A549 treated with ZK216348 at 1 μM for 4 hours (cell line): ENCODE results near the gene GNLY. TPM values are rescaled to one million over a fixed set of nuclear protein-coding genes. Genes with fewer than 3 reads are reported as not detected.

Experiments used
- total RNA-seq: library from RNA; stranded (reverse); fragments of 200-300 nt; extraction: Qiagen RNA extraction; gene quantifications from 5 replicates; pipeline ENCODE4 v1.2.3, GENCODE V29; 2022; ENCODE audit warnings: low read depth

GNLY gene
- 0.38 TPM in 1 of 5 replicates, not detected in the others for total RNA-seq

GRCh38 chr2:85694052-85695025 lies at the start of gene GNLY:
Gene GNLY (plus strand): TSS chr2:85694358. CDS start chr2:85694419, 61 bp downstream.

GRCh38 chr2:85668009-85668856 lies 25.9 kb upstream of the GNLY start, which contains the start of gene SFTPB:
Gene SFTPB (minus strand): TSS chr2:85668199. CDS start chr2:85668183, 16 bp downstream.

Other genes starting within 250 kb of the GNLY start
- 515 to 543 TPM (median 532 TPM) in 5 replicates for gene MAT2A, start 155.2 kb upstream of the GNLY start, total RNA-seq
- 32.9 to 50.9 TPM (median 42.8 TPM) in 5 replicates for gene GGCX, start 132.9 kb upstream of the GNLY start, total RNA-seq
- gene VAMP8, start 116.8 kb upstream of the GNLY start, total RNA-seq, result 14.1 to 23.2 TPM (median 16.8 TPM) in 5 replicates
- 0.31 TPM in 1 of 5 replicates, not detected in the others for gene VAMP5, start 109.9 kb upstream of the GNLY start, total RNA-seq
- gene RNF181, start 98.6 kb upstream of the GNLY start, total RNA-seq, result 173 to 202 TPM (median 185 TPM) in 5 replicates
- gene TMEM150A, start 91.7 kb upstream of the GNLY start, total RNA-seq, result 10.0 to 16.7 TPM (median 15.3 TPM) in 5 replicates
- gene C2orf68, start 82.3 kb upstream of the GNLY start, total RNA-seq, result 22.0 to 33.1 TPM (median 29.1 TPM) in 5 replicates
- gene USP39, start 78.2 kb upstream of the GNLY start, total RNA-seq, result 67.5 to 73.6 TPM (median 72.6 TPM) in 5 replicates
- gene SFTPB, start 26.2 kb upstream of the GNLY start, total RNA-seq, result 0.11 to 0.14 TPM in 2 of 5 replicates, not detected in the others
- gene ATOH8, start 59.6 kb downstream of the GNLY start, total RNA-seq, result 7.8 to 14.0 TPM (median 9.8 TPM) in 5 replicates
- 26.3 to 55.5 TPM (median 39.5 TPM) in 5 replicates for gene ST3GAL5, start 194.6 kb downstream of the GNLY start, total RNA-seq